ENCODE measurements around the gene BCL3. TPM values are rescaled to one million over a fixed set of nuclear protein-coding genes. Genes with fewer than 3 reads are reported as not detected.
A peak's percentile ranks its signal among the peaks of the same experiment; 100 is the strongest.

Gene BCL3
- total RNA-seq, 1 experiment from 2014 or later, result 37.9 TPM

- TF ChIP-seq FOSL1 (IDR thresholded peaks at IDR 0.05; ENCODE audit: low read depth) (no peak), JUND (IDR thresholded peaks at IDR 0.05) (no peak), CBX3 (IDR thresholded peaks at IDR 0.05; ENCODE audit: low read depth) (0 out of 2 replicates have a peak, but pooled peaks have one; percentile 59), SIN3A (IDR thresholded peaks at IDR 0.05; ENCODE audit: low read depth) (peak; percentile 78), EZH2phosphoT487 (IDR thresholded peaks at IDR 0.05; ENCODE audit: borderline replicate concordance) (no peak)
Measured at GRCh38 chr19:44752816-44753625, 4.5 kb downstream of the BCL3 start (continued).

DNA sequence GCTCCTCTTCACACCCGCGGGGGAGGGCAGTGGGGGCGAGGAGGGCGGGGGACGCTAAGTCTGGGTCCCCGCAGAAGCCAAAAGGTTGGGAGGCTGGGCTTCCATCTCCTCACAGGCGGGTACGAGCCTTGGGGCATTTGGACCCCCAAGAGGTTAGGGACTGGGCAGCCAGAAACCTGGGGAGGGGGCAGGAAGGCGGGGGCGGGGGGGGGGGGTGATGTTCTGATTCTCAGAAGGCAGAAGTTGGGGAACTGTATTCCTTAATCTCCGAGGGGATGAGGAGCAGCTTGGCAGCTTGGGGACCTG lies 5.1 kb downstream of the BCL3 start:
- Histone ChIP-seq H3K9me3 (ENCODE audit: control insufficient read depth in 1 of 2, insufficient read depth in 1 of 2, low read depth in 1 of 2, low read length in 2 of 2) (no peaks in the 10 kb centered on the region), H3K79me2 (ENCODE audit: insufficient read depth, low read length) (peaks cover 30% of the 10 kb centered on the region), H3K9ac (ENCODE audit: low read length) (peak overlapping the region; percentile 82), H3K36me3 (ENCODE audit: control insufficient read depth in 1 of 2, insufficient read depth in 2 of 2, low read length in 2 of 2) (peaks cover 4 to 9% of the 10 kb centered on the region in 2 experiments; a peak in 3 of 4 replicates), H2AFZ (ENCODE audit: low read depth, low read length, poor library complexity, severe bottlenecking) (no peak overlapping the region), H3K9me2 (ENCODE audit: insufficient read depth) (no peaks in the 10 kb centered on the region), H3K4me3 (replicated peaks in 1 of 2; ENCODE audit: low read depth in 1 of 2, low read length in 2 of 2) (peak overlapping the region; percentile 50 to 70), H3K4me1 (ENCODE audit: control insufficient read depth in 1 of 2, insufficient read depth in 2 of 2, low read length in 2 of 2) (peaks cover 34 to 66% of the 10 kb centered on the region in 2 experiments), H4K20me1 (ENCODE audit: insufficient read depth) (no peaks in the 10 kb centered on the region), H3K27me3 (ENCODE audit: insufficient read depth, low read length) (no peaks in the 10 kb centered on the region), H3K27ac (ENCODE audit: low read depth, low read length) (peak overlapping the region; percentile 95), H3K4me2 (ENCODE audit: low read length) (peak overlapping the region; percentile 98)
- BruUV-seq (replicated peaks), result no TSS peak
- RAD21 ChIA-PET (ENCODE audit: low non-redundant PET in 1 of 2, low total read pairs in 2 of 2, uncharacterized antibody in 2 of 2, unreplicated experiment in 2 of 2), result interaction anchor here (0.8 to 2.3 kb wide), 4 partner anchors 11 to 29 kb away, joined by 3 to 12 read pairs (median 6); no protein-coding TSS in a partner anchor
- ATAC-seq (no peak), DNase-seq (ENCODE audit: low read depth, low spot score) (no peak)
- CTCF ChIA-PET, result interaction anchor here (1.3 to 3.2 kb wide), 3 partner anchors 18 to 30 kb away, joined by 4 to 20 read pairs (median 6); no protein-coding TSS in a partner anchor
- no peak for TF ChIP-seq EZH2 (IDR thresholded peaks at IDR 0.05)
- TF ChIP-seq TCF7L2 (IDR thresholded peaks at IDR 0.05; ENCODE audit: borderline replicate concordance, extremely low read depth, insufficient read depth, insufficient read length), result no peak
- intact Hi-C loops (cut with micrococcal nuclease), result no loop called here
- POLR2A ChIA-PET, result interaction anchor here (1.0 to 2.8 kb wide), 5 partner anchors 10 to 30 kb away, joined by 3 to 36 read pairs (median 5); no protein-coding TSS in a partner anchor
